Measurements from ENCODE around the gene CGB1.
A peak's percentile ranks its signal among the peaks of the same experiment; 100 is the strongest.

The CGB1 gene

GRCh38 chr19:48988286-48988685, 48.4 kb downstream of the CGB1 start:
- ATAC-seq (no peak), DNase-seq (no peak)
- Mint-ChIP-seq H3K27me3 (no peaks in the 10 kb centered on the region), H3K27ac (peak overlapping the region; percentile 91), H3K9me3 (no peaks in the 10 kb centered on the region), H3K4me3 (no peak overlapping the region), H3K36me3 (ENCODE audit: low read depth) (peaks cover 30% of the 10 kb centered on the region), H3K4me1 (peaks cover 37% of the 10 kb centered on the region)

- peaks cover 35% of the 10 kb centered on the region for H3K4me1 Mint-ChIP-seq
- peak overlapping the region; percentile 91 for H3K27ac Mint-ChIP-seq
- no peaks in the 10 kb centered on the region for H3K27me3 Mint-ChIP-seq
- DNase-seq (no peak), ATAC-seq (peak; percentile 68)
- no peaks in the 10 kb centered on the region for H3K9me3 Mint-ChIP-seq
- H3K4me3 Mint-ChIP-seq: peak overlapping the region; percentile 34
- peaks cover 35% of the 10 kb centered on the region for H3K36me3 Mint-ChIP-seq (ENCODE audit: low read depth)
Measured at GRCh38 chr19:48987323-48987722, 49.4 kb downstream of the CGB1 start.

- Mint-ChIP-seq H3K9me3 (no peaks in the 10 kb centered on the region), H3K27me3 (no peaks in the 10 kb centered on the region), H3K36me3 (ENCODE audit: low read depth) (peaks cover 41% of the 10 kb centered on the region), H3K4me3 (no peak overlapping the region), H3K4me1 (peaks cover 30% of the 10 kb centered on the region), H3K27ac (no peak overlapping the region)
- no peak for DNase-seq
- ATAC-seq: no peak
Measured at GRCh38 chr19:48986211-48986610, 50.5 kb downstream of the CGB1 start.

DNA sequence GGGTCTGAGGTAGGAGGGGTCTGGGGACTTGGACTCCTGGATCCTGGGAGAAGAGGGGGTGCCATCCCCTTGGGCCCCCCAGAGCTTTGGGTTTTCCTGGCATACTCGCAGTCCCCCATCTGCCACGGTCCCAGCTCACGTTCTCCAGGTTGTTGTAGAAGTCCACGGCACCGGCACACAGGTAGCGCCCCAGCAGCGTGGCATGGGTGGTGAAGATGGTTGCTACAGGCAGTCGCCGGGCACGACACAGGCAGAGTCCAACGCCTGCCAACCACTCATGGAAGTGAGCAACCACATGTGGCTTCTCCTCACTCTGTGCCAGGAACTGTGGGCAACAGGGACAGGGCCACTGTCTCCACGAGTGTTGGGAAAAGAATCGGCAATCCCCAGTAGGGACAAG, 51.0 kb downstream of the CGB1 start:
- Mint-ChIP-seq H3K4me1 (peaks cover 27% of the 10 kb centered on the region), H3K9me3 (no peaks in the 10 kb centered on the region), H3K27ac (no peak overlapping the region), H3K36me3 (ENCODE audit: low read depth) (peaks cover 40% of the 10 kb centered on the region), H3K4me3 (no peak overlapping the region), H3K27me3 (no peaks in the 10 kb centered on the region)
- DNase-seq (no peak), ATAC-seq (no peak)

Data from activated naive CD8-positive, alpha-beta T cell treated with anti-CD3 and anti-CD28 coated beads, Interleukin-2, amount 50 U/mL, for 24 hours (primary cell).